Measurements from ENCODE around the gene PGAP2. TPM values are rescaled to one million over a fixed set of nuclear protein-coding genes. Genes with fewer than 3 reads are reported as not detected.

The PGAP2 gene
- total RNA-seq, 4 donors from 2014 or later: 5.1 to 7.4 (median 7.0) TPM

- Histone ChIP-seq H3K27me3 (no peaks in the 10 kb centered on the region), H3K27ac (replicated peaks in 1 of 4) (no peak overlapping the region), H3K4me1 (peaks cover 4 to 59% (median 43%) of the 10 kb centered on the region in 4 donors), H3K36me3 (no peaks in the 10 kb centered on the region), H3K9me3 (no peaks in the 10 kb centered on the region), H3K4me3 (no peak overlapping the region)
- no peak for TF ChIP-seq EP300 (IDR thresholded peaks at IDR 0.05)
- no peak for TF ChIP-seq POLR2A (IDR thresholded peaks at IDR 0.05; ENCODE audit: low read depth)
- no peak for TF ChIP-seq POLR2AphosphoS5 (IDR thresholded peaks at IDR 0.05)
- no peak for TF ChIP-seq CTCF (IDR thresholded peaks at IDR 0.05)
- DNase-seq (ENCODE audit: extremely low spot score): no peak
- WGBS: 100% methylated on average over 2 of the region's 2 CpGs
- intact Hi-C loops (cut with DNase I): no loop called here
Measured at GRCh38 chr11:3873712-3874349, 65.5 kb downstream of the PGAP2 start.

Small RNA genes within 50 kb of the gene (small RNA-seq; reads per million reads assigned to genes)
- gene RNU7-50P: 0 reads per million in 3 donors

Other genes with a start within 250 kb of the PGAP2 start
- under 1 TPM in 3 of 4 donors, not detected in 1; 0.57 to 0.66 (median 0.65) TPM for gene ART5, start 166.6 kb upstream of the PGAP2 start, total RNA-seq
- not detected for gene ART1, start 163.4 kb upstream of the PGAP2 start, total RNA-seq
- gene CHRNA10, start 137.2 kb upstream of the PGAP2 start, total RNA-seq: 1 to 10 TPM in 2 of 4 donors, under 1 TPM in 2; 0.46 to 1.9 (median 1.2) TPM
- gene NUP98, start 11.0 kb upstream of the PGAP2 start, total RNA-seq: 100 to 1,000 TPM in 1 of 4 donors, 10 to 100 TPM in 3; 67.7 to 117 (median 89.8) TPM
- 10 to 100 TPM; 53.6 to 75.5 (median 59.4) TPM for gene RHOG, start 32.4 kb downstream of the PGAP2 start, total RNA-seq
- gene STIM1, start 47.1 kb downstream of the PGAP2 start, total RNA-seq: 100 to 1,000 TPM in 2 of 4 donors, 10 to 100 TPM in 2; 65.2 to 150 (median 92.6) TPM

Measured in esophagus muscularis mucosa (tissue), 4 donors.